HG03439 (cell line): ENCODE results near the gene MAML3.

Experiments used
- ATAC-seq: cut with Tn5 transposase; IDR thresholded peaks from one replicate; pipeline ENCODE4 v1.9.1; 2021; ENCODE audit warnings: mild to moderate bottlenecking, moderate library complexity; ENCODE audit not compliant: unreplicated experiment

MAML3 gene

GRCh38 chr4:139823746-139824145, 330.2 kb downstream of the MAML3 start:
- ATAC-seq: no peak

- ATAC-seq: no peak
Observed at GRCh38 chr4:139823345-139823744, 330.6 kb downstream of the MAML3 start.

GRCh38 chr4:139822391-139822790, 331.6 kb downstream of the MAML3 start:
- no peak for ATAC-seq

GRCh38 chr4:139819082-139819481, 334.9 kb downstream of the MAML3 start:
- ATAC-seq: no peak

- ATAC-seq: no peak
Observed at GRCh38 chr4:139817657-139818452, 336.1 kb downstream of the MAML3 start.

- no peak for ATAC-seq
Observed at GRCh38 chr4:139816856-139817255, 337.1 kb downstream of the MAML3 start.

- ATAC-seq: no peak
Observed at GRCh38 chr4:139815778-139816601, 338.0 kb downstream of the MAML3 start.

- ATAC-seq: no peak
Observed at GRCh38 chr4:139814323-139815015, 339.5 kb downstream of the MAML3 start.

GRCh38 chr4:139813881-139814280, 340.1 kb downstream of the MAML3 start:
- no peak for ATAC-seq

- ATAC-seq: no peak
Observed at GRCh38 chr4:139810710-139811109, 343.3 kb downstream of the MAML3 start.

GRCh38 chr4:139809757-139810140, 344.2 kb downstream of the MAML3 start:
- no peak for ATAC-seq

GRCh38 chr4:139808808-139809756, 344.9 kb downstream of the MAML3 start:
- ATAC-seq: no peak

GRCh38 chr4:139808381-139808807, 345.6 kb downstream of the MAML3 start:
- ATAC-seq: no peak

- ATAC-seq: no peak
Observed at GRCh38 chr4:139807483-139807882, 346.5 kb downstream of the MAML3 start.

GRCh38 chr4:139806929-139807328, 347.1 kb downstream of the MAML3 start:
- ATAC-seq: no peak

- ATAC-seq: no peak
Observed at GRCh38 chr4:139802931-139803330, 351.1 kb downstream of the MAML3 start.

- ATAC-seq: no peak
Observed at GRCh38 chr4:139802488-139802887, 351.5 kb downstream of the MAML3 start.

GRCh38 chr4:139801895-139802294, 352.1 kb downstream of the MAML3 start:
- ATAC-seq: no peak

GRCh38 chr4:139800082-139800481, 353.9 kb downstream of the MAML3 start:
- ATAC-seq: no peak

GRCh38 chr4:139799615-139800014, 354.4 kb downstream of the MAML3 start:
- no peak for ATAC-seq
